Stimulated activated CD8-positive, alpha-beta memory T cell treated with anti-CD3 and anti-CD28 coated beads, Interleukin-12 subunit alpha, Interleukin-12 subunit beta, amount 100 ng/mL, for 24 hours (primary cell): ENCODE results near the gene PLCB1.

Source experiments
- DNase-seq: peaks from one replicate; pipeline ENCODE4 v3.0.0-alpha.2; 2020; ENCODE audit errors: extremely low read depth

The PLCB1 gene

DNA sequence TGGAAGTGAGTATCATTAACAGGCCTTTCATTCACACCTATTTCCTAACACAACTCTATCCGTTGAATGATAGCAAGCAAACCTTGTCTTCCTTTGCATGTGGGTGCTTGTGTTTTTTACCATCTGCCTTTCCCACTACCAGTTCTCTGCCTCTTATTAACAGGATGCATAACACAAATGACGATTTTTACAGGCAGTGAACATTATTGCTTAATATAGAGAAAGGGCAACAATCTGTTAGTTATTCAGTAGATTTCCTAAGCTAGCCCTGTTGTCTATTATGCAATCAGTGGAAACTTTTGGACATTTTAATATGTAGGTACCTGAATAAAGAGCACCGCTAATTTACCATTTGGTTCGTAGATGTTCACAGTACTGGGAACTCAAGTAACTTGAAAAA lies 588.0 kb downstream of the PLCB1 start:
- DNase-seq, result no peak

GRCh38 chr20:8721098-8721497 lies 589.0 kb downstream of the PLCB1 start:
- no peak for DNase-seq

- DNase-seq, result no peak
Observed at GRCh38 chr20:8722277-8722928, 590.3 kb downstream of the PLCB1 start.

- no peak for DNase-seq
Observed at GRCh38 chr20:8723296-8723695, 591.2 kb downstream of the PLCB1 start.

GRCh38 chr20:8724884-8725283 lies 592.8 kb downstream of the PLCB1 start:
- no peak for DNase-seq

DNA sequence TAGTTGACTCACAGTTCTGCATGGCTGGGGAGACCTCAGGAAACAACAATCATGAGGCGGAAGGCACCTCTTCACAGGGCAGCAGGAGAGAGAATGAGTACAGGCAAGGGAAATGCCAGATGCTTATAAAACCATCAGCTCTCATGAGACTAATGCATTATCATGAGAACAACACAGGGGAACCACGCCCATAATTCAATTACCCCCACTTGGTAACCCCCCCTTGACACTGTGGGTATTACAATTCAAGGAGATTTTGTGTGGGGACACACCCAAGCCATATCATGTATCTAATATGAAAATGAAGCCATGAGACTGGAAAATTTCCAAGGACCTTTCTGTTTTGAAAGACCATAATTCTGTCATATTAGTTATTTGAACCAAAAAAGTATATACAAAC lies 594.4 kb downstream of the PLCB1 start:
- no peak for DNase-seq

- no peak for DNase-seq
Observed at GRCh38 chr20:8735014-8735413, 602.9 kb downstream of the PLCB1 start.

DNA sequence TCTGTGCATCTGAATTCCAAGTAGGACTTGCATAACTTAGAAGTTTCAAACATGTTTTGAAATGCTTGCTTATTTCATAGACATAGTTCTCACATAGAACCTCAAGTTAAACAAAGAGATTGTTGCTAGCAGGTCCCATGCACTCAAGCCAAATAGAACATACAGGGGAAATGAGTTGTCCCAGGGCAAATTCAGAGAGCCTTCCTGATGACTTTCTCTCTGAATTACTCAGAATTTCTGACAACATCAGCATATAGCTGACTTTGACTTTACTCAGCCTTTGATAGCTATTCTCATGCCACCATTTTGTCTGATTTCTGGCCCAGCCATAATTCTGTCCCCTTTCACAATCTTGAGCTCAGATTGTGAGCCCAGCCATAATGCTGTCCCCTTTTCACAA lies 603.6 kb downstream of the PLCB1 start:
- no peak for DNase-seq

DNA sequence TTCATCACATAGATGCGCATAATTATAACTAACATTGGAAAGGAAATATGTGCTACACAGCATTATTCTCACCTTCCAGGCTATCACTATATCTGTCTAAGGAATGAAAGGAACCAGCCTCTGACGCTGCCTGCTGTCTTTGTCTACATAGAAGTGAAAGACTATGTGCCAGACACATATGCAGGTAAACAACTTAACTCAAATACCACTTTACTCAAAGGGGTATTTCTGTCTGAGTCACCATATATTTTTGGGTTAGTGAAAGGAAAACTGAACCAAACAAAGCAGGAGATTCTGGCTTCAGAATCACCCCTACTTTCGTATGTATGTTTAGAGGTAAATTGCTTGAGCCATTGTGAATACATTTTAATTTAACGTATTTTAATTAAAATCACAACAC lies 608.2 kb downstream of the PLCB1 start:
- DNase-seq, result no peak

GRCh38 chr20:8744228-8744844 lies 612.3 kb downstream of the PLCB1 start:
- no peak for DNase-seq

- no peak for DNase-seq
Observed at GRCh38 chr20:8749101-8749500, 617.0 kb downstream of the PLCB1 start.

DNA sequence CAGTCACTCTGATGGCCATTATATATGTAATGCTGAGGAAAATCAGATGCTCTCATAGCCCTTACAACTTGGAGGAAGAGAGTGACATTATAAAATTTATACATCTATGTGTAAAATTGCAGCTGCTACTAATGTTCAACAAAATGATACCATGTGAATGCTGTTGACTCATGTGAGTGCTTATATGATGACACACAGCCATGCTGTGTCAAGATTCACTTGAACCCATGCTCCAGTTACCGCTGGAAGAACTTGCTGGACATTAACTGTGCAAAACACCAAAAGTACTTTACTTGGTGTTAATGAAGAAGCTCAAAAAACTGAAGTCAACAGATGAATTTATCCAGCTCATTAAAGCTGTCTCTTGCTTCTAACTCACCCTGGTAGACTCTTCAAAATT lies 617.9 kb downstream of the PLCB1 start:
- DNase-seq, result no peak

DNA sequence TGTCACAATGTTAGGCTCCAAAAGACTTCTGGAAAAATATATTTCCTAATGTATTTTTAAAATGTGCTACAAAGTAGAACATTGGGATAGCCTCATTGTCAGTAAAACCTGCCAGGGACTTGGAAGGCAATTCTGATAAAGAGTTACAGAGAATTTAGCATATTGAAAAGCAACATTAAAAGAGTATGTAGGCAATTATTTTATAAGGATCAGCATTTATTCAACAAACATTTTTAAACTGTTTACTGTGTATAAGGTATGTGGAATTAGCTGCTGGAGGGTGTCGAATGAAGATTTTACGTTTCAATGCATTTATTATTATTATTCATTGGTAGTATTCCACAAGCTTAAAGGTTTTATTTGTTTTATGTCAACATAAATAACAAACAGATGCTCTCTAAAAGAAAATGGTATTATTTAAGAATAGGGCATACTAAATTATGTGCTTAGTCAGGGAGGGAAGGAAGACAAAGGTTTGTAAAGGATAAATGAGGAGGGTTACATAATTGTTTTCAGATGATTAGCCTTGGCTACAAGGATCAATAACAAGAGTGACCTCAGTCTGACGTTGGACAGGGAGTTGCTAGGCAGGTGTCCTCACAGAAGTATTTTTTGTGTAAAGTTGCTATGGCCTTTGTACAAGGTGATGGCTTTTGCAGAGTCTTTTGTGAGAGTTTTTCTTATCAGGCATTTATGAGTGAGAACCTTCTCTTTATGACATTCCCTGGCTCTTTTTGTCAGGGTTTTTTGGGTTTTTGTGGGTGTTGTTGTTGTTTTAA lies 623.5 kb downstream of the PLCB1 start:
- DNase-seq, result no peak

DNA sequence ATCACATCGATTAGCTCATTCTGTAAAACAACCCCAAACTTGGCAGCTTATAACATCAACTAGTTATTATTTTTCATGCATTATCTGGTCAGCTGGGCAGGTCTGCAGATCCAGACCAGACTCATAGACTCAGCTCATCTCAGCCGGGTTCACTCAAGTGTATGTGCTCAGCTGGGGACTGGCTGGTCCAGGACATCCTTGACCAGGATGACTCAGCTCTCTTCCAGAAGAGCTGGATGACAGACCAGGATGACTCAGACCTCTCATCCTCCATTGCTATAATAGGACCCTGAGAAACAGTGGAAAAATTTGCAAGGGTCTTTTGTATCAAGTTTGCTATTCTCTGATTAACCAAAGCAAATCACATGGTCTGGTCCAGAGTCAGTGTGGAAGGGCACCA lies 624.3 kb downstream of the PLCB1 start:
- no peak for DNase-seq

- no peak for DNase-seq
Observed at GRCh38 chr20:8757146-8757545, 625.1 kb downstream of the PLCB1 start.

- no peak for DNase-seq
Observed at GRCh38 chr20:8764344-8764962, 632.4 kb downstream of the PLCB1 start.

- DNase-seq, result no peak
Observed at GRCh38 chr20:8766868-8767390, 634.9 kb downstream of the PLCB1 start.

DNA sequence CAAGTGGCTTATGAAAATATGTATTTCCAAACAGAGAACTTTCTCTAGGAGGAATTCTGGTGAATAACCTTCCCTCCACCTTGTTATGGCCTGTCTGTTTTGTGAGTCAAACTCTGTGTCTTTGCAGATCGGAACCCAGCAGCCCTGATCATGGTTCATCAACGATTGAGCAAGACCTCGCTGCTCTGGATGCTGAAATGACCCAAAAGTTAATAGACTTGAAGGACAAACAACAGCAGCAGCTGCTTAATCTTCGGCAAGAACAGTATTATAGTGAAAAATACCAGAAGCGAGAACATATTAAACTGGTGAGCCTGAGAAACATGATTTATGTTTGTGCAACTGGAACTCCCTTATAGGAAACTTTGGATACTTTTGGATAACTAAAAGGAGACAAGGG lies 642.3 kb downstream of the PLCB1 start:
- no peak for DNase-seq

GRCh38 chr20:8777911-8778310 lies 645.8 kb downstream of the PLCB1 start:
- no peak for DNase-seq

DNA sequence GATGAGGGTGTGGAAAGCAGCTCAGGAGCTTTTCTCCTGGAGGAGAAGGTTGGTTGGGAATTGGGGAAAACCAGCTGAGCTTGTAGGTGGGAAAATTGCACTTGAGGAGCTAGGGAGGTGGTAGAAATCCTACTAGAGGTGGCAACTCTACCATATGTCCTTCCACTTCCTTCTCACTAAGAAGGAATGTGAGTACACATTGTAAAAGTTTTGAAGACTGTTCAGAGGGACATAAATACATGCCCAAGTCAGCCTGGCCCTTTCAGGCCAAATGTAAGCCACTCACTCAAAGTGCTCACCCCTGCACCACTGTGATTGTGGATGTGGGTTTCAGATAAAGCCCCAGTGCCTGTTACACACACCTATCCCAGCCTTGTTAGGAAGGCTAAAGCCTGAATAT lies 646.3 kb downstream of the PLCB1 start:
- DNase-seq, result no peak

DNA sequence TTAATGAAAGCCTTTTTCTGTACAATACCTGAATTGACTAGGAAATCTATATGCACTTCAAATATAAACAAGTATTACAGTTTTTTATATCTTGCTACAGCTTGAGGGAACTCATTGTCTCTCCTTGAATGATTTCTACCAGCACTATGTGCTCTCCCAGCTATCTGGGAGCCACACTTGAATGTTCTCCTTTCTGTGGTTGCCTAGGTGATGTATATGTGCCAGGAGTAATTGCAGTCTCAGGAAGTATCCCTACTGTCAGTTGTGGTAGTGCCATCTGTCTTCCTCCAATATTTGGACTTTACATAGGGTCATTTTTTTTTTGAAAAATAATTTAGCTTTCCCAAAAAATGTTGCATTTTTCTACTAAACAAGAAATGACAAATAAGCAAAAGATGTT lies 648.8 kb downstream of the PLCB1 start:
- DNase-seq, result no peak

GRCh38 chr20:8782804-8783203 lies 650.7 kb downstream of the PLCB1 start:
- DNase-seq, result no peak

DNA sequence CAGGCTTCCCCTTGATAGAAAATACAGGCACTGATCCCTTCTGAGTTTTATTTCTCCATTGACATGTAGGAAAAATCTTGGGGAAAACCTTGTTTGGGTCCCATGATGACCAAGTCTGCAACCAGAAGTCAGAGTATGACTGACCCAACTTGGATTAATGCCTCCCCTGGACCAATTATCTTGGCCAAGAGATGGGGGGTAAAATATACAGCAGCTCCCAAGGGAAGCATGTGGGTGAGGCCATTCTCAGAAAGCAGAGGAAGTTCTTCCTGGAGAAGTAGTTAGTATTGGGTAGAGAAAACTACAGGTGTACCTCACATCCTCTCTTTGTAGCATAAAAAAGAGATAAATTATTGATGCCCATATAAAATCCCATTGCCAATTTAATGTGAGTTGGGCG lies 651.7 kb downstream of the PLCB1 start:
- DNase-seq, result no peak
